NCI-H345 (cell line): ENCODE measurements around the gene NDFIP2.

Experiments used
- DNase-seq: peaks from one replicate; lab custom pipeline; 2025; lab: John Stamatoyannopoulos, UW

NDFIP2 gene

DNA sequence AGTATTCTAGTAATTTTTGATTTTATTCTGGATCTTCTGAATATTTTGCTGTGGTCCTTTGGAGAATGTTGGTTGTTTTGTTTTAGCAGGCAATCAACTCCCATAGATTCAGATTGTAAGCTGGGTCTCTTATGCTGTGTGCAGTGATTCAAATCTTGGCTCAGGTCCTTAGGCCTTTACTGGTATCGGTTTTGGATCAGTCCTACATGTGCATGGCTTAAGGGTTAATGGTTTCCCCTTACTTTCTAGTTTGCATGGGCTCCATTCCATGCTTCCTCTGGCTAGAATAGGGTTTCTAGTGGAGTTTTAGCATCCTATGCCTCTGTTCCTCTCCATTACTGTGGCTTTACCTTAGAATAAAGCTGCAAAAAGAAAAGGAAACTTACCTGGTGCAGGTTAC lies 16.1 kb downstream of the NDFIP2 start:
- no peak for DNase-seq

DNA sequence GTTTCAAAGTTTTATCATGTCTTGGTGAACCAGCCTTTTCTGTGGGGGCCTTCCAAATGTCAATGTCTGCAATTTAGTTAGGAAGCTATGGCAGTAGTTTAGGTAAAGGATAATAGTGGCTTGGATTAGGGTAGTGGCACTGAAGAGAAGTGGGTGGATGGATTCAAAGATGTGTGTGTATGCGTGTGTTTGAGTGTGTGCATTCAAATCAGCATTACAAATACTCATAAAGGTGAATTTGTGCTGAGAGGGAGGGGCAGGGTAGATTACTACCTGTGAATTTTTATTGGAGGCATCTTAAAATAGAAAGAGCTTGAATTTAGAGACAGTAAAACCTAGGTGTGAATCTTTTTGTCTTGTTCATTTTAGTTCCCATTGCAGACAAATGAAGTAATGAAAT lies 16.9 kb downstream of the NDFIP2 start:
- no peak for DNase-seq

DNA sequence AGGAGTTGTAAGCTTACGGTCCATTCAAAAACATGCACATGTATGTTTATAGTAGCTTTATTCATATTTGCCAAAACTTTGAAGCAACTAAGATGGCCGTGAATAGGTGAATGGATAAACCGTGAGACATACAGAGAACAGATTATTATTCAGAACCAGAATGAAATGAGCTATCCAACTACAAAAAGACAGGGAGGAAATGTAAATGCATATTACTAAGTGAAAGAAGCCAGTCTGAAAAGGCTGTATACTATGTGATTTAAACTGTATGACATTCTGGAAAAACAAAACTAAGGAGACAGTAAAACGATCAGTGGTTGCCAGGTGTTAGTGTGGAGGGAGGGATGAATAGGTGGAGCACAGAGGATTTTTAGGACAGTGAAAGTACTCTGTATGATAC lies 19.9 kb downstream of the NDFIP2 start:
- no peak for DNase-seq

DNA sequence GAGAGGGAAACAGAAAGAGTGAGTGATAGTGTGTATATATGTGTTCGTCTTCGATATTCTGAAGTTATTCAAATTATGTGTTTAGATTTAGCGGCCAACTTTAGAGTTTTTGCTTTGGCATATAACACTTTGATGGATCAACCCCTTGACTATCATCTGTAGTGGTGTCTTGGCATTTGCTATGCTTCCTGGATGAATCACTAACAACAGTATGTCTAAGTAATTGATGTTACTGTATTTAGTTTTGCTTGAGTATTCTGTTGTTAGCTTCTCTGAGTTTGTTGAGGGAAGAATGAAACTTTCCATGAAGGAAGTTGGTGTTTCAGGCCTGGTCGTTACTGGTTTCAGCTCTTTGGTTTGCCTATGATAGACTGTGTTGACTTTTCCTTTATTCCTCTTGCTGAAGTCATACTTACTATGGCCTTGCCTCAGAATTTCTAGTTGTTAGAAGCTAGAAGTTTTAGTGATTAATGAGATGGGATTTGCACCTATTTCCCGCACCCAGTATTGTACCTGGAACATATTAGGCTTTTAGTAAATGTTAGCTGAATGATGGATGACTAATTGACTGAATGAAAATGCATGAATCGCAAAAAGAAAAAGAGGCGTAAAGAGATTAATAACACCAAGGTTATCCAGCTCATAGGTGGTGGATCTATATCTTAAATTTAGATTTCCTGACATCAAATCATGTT lies 20.7 kb downstream of the NDFIP2 start:
- DNase-seq, result no peak

DNA sequence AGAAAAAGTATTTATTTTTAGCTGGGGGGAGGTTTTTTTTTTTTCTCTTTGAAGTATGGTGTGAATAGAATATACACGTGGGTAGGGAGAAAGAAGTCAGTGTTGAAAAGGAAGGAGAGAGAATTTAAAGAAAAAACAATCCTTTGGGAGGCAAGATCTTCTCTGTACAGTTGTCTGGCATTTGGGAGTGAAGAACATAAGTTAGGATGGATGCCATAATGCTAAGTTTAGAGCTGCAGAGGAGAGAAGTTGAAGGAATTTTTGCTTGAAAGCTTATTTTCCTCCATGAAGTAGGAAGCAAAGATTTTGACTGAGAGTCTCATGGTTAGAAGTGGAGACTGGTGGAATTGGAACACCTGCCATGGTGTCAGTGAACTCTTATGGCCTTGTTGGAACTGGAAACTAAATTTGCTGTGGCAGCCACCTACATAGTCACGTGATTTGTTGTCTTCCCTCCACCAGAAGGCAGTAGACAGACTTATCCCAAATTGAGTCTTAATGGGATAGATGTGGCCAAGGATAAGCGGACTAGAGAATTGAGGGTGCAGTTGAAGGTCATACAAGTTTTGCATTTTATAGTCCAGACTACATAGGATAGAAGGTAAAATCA lies 22.0 kb downstream of the NDFIP2 start:
- DNase-seq, result no peak

DNA sequence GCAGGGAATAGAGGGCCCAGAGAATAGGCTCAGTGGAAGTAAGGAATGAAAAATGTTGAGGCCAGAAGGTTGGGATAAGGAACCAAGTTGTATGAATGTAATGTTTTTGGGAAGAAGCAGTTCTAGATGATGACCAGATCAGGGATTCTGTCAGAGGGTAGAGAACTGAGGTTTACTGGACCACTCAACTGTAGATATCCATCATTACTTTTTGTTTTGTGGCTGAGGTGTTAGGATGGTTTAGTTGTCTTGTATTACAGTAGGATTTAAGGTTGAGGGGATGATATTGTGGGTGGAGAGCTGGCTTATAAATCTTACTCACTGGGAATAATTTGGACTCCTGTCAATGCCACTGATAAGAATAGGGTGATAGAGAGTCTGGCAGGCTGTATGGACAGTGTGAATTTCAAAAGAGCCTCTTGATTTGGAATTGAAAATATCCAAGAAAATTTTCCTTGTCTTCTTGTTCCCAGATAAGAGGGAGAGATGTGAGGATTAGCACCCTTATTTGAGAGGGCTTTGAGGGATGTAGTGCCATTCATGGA lies 22.6 kb downstream of the NDFIP2 start:
- DNase-seq, result no peak

DNA sequence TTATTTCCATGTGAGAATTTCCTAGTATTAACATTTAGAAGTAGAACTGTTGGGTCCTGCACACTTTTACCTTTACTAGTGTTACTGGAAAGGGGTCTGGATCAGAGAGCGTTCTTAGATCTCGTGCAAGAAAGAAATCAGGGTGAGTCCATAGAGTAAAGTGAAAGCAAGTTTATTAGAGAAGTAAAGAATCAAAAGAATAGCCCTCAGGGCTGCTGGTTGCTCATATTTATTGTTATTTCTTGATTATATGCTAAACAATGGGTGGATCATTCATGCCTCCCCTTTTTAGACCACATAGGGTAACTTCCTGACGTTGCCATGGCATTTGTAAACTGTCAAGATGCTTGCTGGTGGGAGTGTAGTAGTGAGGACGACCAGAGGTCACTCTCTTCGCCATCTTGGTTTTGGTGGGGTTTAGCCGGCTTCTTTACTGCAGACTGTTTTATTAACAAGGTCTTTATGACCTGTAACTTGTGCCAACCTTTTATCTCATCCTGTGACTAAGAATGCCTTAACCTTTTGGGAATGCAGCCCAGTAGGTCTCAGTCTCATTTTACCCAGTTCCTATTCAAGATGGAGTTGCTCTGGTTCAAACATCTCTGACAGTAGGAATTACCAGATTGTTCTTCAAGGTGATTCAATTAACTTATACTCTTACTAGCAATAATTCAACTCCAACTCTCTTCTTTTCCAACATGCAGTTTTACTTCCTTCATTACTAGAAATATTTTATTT lies 27.4 kb downstream of the NDFIP2 start:
- DNase-seq, result no peak

DNA sequence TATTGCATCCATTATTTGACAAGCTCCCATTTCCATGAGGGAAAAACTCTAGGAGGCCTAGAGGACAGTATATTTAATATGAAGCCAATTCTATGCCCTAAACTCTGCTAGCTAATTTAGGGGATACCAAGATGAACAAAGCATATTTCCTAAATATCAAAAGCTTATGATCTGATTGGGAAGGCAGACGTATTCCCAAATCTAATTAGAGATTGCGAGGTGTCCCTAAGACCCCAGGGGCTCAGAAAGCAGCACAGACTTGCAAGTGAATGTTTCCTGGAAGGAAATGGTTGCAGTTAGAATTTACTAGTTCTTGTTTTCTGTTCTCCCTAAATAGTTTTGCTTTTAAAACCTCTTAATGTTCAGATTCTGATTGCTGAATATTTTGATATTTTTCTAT lies 30.7 kb downstream of the NDFIP2 start:
- DNase-seq, result no peak

DNA sequence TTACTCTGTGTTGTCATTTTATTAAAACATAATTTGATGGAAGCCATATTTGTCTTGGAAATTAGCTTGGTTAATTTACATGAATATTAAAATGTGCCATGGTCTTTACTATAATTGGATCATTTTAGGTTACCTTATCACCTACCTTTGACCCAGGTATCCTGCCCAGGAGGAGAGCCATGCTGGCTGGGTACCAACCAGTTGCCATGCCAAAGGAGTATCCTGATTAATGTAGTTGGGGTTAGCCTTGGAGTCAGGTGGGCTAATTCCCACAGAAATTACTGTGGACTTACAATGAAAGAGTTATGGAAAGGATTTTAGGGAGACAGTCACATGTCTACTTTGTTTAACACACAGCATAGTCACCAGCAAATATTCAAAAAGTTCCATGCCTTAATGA lies 32.0 kb downstream of the NDFIP2 start:
- DNase-seq, result no peak

DNA sequence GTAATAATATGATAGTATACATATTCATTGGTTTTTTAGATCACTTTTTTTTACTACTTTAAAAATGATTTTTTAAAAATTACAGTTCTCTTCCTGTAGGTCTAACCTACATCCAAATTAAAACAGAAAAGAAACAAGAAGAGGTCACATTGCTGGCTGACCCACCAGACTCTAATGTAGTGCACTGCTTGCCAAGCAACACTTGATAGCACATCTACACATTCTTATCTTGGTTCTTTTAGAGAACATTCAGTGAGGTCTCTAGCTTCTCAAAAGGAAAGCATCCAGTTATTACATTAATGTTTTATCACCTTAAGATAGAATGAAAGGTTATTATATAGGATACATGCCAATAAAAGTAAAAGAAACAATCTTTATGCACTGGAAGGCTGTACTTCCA lies 35.6 kb downstream of the NDFIP2 start:
- no peak for DNase-seq

DNA sequence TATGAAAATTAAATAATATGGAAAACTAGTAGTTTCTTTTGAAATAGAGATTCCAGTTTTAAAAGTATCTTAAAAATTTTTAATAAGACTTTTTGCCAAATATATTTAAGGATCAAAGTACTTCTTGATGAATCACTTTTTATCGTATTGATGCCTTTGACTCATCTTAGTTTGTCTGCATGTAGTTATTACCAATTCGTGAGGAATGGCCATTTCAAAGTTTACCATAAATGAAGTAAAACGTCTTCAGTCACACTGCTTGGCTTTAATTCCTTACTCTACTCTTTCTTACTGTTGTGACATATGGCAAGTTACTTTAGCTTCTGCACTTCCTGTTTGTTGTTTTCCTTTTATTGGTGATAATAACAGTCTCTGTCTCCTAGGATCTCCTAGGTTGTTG lies 38.3 kb downstream of the NDFIP2 start:
- no peak for DNase-seq

DNA sequence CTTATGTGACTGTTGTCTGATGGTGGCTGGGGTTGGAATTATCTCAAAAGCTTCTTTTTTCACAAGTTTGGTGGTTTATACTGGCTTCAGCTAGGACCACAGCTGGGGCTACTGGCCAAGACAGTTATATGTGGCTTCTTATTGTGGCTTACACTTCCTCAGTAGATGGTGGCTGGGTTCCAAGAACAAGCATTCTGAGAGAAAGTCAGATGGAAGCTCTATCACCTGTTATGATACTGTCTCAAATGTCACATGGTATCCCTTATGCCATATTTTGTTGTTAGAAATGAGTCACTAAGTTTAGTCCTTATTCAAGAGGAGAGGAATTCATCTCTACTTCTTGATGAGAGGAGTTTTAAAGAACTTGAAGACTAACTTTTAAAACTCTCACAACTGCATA lies 41.6 kb downstream of the NDFIP2 start:
- no peak for DNase-seq

DNA sequence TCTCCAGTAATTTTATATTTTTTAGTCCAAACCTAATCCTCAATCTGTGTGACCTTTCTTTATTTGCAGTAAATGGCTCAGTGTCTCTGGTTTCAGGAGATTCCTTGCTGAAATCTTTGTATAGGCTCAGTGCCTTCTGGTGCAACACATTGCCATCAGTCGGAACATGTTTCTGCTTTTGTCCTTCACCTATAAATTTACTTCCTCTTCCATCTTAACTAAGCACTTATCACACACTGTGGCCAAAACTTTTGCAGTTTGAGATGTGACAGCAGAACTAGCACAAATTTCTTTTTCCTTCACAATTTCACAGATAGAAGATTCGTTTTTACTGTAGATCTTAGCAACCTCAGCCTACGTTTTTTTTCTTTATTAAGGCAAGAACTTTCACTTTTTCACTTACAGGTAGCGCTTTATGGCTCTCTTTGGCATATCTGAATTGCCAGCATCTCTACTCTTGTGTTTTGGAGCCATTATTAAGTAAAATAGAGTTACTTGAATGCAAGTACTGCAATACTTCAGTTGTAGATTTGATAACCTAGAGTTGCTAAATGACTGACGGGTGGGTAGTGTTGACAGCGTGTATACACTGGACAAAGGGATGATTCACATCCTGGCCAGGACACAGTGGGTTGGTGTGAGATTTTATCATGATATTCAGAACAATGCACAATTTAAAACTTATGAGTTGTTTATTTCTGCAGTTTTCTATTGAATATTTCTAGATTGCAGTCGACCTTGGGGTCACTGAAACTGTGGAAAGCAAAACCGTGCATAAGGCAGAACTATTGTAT lies 44.3 kb downstream of the NDFIP2 start:
- no peak for DNase-seq

DNA sequence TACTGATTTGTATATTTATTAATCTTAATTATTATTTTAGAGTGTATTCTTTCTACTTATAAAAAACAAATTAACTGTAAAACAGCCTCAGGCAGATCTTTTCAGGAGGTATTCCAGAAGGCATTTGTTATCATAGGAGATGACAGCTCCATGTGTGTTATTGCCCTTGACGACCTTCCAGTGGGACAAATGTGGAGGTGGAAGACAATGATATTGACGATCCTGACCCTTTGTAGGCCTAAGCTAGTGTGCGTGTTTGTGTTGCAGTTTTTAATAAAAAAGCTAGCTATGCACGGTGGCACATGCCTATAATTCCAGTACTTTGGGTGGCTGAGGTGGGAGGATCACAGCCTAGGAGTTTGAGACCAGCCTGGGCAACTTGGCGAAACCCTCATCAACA lies 46.7 kb downstream of the NDFIP2 start:
- DNase-seq, result no peak

DNA sequence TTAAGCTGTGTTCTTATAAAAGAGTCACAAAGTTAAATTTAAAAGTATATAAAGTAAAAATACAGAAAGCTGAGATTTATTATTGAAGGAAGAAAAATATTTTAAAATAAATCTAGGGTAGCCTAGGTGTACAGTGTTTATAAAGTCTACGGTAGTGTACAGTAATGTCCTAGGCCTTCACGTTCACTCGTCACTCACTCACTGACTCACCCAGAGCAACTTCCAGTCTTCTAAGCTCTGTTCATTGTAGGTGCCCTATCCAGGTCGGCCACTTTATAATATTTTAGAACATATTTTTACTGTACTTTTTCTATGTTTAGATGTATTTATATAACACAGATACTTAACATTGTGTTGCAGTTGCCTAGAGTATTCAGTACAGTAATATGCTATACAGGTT lies 47.4 kb downstream of the NDFIP2 start:
- no peak for DNase-seq

DNA sequence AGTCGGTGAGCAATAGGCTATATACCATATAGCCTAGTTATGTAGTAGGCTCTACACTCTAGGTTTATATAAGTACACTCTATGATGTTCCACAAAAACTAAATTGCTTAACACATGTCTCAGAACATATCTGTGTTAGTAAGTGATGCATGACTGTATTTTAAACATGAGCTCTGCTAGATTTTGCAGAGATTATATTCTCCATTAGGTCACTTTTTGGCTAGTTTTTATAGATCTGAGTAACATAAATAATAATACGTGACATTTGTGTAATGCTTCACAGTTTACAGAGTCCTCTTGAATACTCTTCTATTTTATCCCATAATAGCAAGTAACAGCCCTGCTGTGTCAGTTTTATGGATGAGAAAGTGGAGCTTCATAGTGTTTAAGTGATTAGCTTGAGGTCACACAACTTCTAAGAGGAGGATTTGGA lies 47.8 kb downstream of the NDFIP2 start:
- DNase-seq, result no peak

DNA sequence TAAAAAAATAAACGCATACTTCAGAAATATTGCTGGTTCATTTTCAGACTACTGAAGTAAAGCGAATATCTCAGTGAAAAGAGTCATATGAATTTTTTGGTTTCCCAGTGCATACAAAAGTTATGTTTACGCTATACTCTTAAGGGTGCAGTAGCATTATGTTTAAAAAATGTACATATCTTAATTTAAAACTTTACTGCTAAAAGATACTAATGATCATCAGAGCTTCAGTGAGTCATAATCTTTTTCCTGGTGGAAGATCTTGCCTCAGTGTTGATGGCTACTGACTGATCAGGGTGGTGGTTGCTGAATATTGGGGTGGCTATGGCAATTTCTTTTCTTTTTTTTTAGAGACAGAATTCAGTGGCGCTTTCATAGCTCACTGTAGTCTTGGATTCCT lies 48.9 kb downstream of the NDFIP2 start:
- no peak for DNase-seq

DNA sequence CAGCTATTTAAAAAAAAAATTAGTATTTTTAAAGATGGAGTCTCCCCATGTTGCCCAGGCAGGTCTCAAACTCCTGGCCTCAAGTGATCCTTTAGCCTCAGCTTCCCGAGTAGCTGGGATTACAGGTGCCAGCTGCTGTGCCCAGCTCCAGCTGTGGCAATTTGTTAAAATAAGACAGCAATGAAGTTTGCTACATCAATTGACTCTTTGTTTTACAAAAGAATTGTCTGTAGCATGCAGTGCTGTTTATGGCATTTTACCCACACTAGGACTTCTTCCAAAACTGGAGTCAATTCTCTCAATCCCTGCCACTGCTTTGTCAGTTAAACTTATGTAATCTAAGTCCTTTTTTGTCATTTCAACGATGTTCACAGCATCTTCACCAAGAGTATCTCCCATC lies 49.3 kb downstream of the NDFIP2 start:
- no peak for DNase-seq

DNA sequence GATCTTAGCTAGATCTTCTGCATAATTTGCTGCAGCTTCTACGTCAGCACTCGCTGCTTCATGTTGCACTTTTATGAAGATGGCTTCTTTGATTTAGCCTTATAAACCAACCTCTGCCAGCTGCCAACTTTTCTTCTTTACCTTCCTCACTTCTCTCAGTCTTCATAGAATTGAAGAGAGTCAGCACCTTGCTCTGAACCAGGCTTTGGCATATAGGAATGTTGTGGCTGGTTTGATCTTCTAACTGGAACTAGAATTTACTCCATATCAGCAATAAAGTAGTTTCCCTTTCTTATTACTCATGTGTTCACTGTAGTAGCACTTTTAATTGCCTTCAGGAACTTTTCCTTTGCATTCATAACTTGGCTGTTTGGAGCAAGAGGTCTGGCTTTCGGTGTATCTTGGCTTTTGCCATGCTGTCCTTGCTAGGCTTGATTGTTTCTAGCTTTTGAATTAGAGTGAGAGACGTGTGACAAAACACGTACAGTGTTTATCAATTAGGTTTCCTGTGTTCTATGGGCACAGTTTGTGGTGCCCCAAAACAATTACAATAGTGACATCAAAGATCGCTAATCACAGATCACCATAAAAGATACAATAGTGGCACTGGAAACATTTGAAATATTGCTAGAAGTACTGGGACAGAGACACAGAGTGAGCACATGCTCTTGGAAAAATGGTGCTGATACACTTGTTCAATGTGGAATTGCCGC lies 50.7 kb downstream of the NDFIP2 start:
- DNase-seq, result no peak

DNA sequence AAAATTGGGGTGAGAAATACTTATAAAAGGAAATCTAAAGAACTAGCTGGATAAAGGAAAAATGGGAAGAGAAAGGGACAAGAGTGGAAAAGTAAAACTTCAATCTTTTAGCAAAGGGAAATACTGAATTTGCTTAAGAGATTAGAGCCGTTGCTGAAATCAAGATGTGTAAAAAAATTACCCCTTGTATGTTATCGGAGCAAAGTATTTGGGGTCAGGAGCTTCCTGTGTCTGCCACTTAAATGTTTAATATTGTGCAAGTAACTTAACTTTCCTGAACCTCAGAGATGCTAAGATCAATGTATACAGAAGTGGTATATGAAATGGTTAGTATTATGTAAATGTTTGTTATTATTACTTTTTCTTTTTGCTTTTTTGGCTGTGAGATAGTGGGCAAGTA lies 51.6 kb downstream of the NDFIP2 start:
- no peak for DNase-seq

DNA sequence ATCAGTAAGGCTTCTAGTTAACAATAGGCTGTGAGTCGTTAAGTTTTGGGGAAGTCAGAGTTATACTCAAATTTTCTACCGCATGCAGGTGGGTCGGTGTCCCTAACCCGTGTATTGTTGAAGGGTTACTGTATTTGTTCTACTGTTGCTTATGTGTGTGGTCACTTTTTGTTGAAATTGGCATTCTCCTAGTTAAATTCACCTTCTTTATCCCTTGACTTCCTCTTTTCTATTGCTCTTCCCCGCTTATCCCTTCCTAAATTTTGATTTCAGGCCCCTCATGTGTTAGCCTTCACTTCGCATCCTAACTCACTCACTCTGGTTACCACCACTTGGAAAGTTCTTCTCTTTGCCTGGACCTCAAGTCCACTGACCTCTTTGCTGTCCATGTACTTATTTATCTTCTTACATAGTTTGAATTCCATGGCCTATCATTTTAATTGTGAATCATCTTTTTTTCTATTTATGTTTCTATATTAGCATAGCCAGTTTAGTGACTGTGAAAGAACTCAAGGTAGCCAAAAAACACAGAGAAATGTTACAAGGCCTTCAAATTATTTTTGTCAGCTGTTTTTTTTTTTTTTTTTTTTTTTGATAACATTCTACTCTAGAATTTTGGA lies 52.9 kb downstream of the NDFIP2 start:
- no peak for DNase-seq
